Measurements from ENCODE around the gene ACSM2A.

GRCh38 chr16:20517149-20517548 is 65.8 kb downstream of the ACSM2A start:
- TF ChIP-seq CTCF (IDR thresholded peaks at IDR 0.05) (no peak), POLR2A (IDR thresholded peaks at IDR 0.05) (no peak)

Measured in uterus (tissue), 2 donors.